B cell (primary cell): ENCODE data around the gene MIDN. TPM values are rescaled to one million over a fixed set of nuclear protein-coding genes. Genes with fewer than 3 reads are reported as not detected.

Source experiments
- ATAC-seq: fragments of 200-7000 bp; cut with Tn5 transposase; one replicate; pipeline ENCODE4 v1.10.0; 2021; ENCODE audit warnings: low read depth, mild to moderate bottlenecking, moderate number of reproducible peaks, moderate library complexity
- CTCF ChIA-PET: fragments of 350-600 bp; sonication (Branson Sonifier 250); formaldehyde crosslinking; loops from one replicate; lab custom pipeline; 2021; ENCODE audit warnings: antibody characterized with exemption, inconsistent platforms; lab: Charles Lee
- POLR2A ChIA-PET: fragments of 350-600 bp; sonication (Branson Sonifier 250); formaldehyde crosslinking; loops from one replicate; lab custom pipeline; 2021; ENCODE audit warnings: antibody characterized with exemption; lab: Charles Lee
- DNase-seq: peaks from one replicate; pipeline ENCODE4 v3.0.0; 2013
- H2AFZ ChIP-seq: 2 replicates; pipeline ENCODE4 v1.6.1; 2012; ENCODE audit warnings: mild to moderate bottlenecking, low read depth, low read length; ENCODE audit not compliant: insufficient read depth, poor library complexity, severe bottlenecking
- H3K27ac ChIP-seq, 2 donors: 1 replicate in 1 of 2; 2 replicates in 1 of 2; pipeline ENCODE4 v1.5.1; 2012 to 2013; ENCODE audit warnings: low read length in 2 of 2, mild to moderate bottlenecking in 2 of 2, moderate library complexity in 1 of 2
- H3K27me3 ChIP-seq, 4 experiments: fragments of 200-600 bp in 1 of 4; sonication (generic) in 1 of 4; replicated peaks in 1 of 4; 1 replicate in 2 of 4; 2 replicates in 2 of 4; pipeline versions ENCODE4 v1.6.1 to v1.7.0; 2013 to 2016; ENCODE audit warnings: low read length in 3 of 4, mild to moderate bottlenecking in 2 of 4, mixed read lengths in 1 of 4, moderate library complexity in 1 of 4; ENCODE audit not compliant: insufficient read depth in 4 of 4, control insufficient read depth in 3 of 4; ENCODE audit errors: control extremely low read depth in 1 of 4
- H3K36me3 ChIP-seq, 2 experiments: replicated peaks in 1 of 2; 1 replicate in 1 of 2; 2 replicates in 1 of 2; pipeline versions ENCODE4 v1.6.1 to v1.7.1; 2013; ENCODE audit warnings: low read length in 1 of 2; ENCODE audit not compliant: insufficient read depth in 2 of 2, control insufficient read depth in 1 of 2; ENCODE audit errors: control extremely low read depth in 1 of 2, extremely low read depth in 1 of 2
- H3K4me1 ChIP-seq, 2 donors: fragments of 200-600 bp in 1 of 2; sonication (generic) in 1 of 2; 1 replicate in 1 of 2; 2 replicates in 1 of 2; pipeline versions ENCODE4 v1.5.1 to v1.6.1; 2013 to 2017; ENCODE audit warnings: low read length in 2 of 2; ENCODE audit not compliant: control insufficient read depth in 2 of 2, insufficient read depth in 2 of 2
- H3K4me2 ChIP-seq: replicated peaks from 2 replicates; pipeline ENCODE3; 2012; ENCODE audit warnings: mild to moderate bottlenecking, low read depth, low read length; ENCODE audit not compliant: poor library complexity, severe bottlenecking
- H3K4me3 ChIP-seq, 5 experiments: fragments of 200-600 bp in 1 of 5; sonication (generic) in 1 of 5; 1 replicate in 3 of 5; 2 replicates in 2 of 5; pipeline versions ENCODE4 v1.5.1 to v1.7.0; 2011 to 2016; ENCODE audit warnings: low read length in 4 of 5, mild to moderate bottlenecking in 4 of 5, low read depth in 2 of 5, control low read depth in 1 of 5, moderate library complexity in 1 of 5; ENCODE audit not compliant: insufficient read depth in 1 of 5; ENCODE audit errors: control extremely low read depth in 1 of 5, extremely low read depth in 1 of 5
- H3K79me2 ChIP-seq: fragments of 200-600 bp; sonication (generic); one replicate; pipeline ENCODE4 v1.6.0; 2016; ENCODE audit warnings: low read length; ENCODE audit not compliant: control insufficient read depth, insufficient read depth
- H3K9ac ChIP-seq: fragments of 200-600 bp; sonication (generic); 2 replicates; pipeline ENCODE4 v1.6.1; 2017; ENCODE audit warnings: mild to moderate bottlenecking, low read length, moderate library complexity
- H3K9me3 ChIP-seq, 3 donors: one replicate each; pipeline versions ENCODE4 v1.6.1 to v1.7.1; 2013; ENCODE audit warnings: low read length in 2 of 3; ENCODE audit not compliant: control insufficient read depth in 2 of 3, insufficient read depth in 1 of 3; ENCODE audit errors: control extremely low read depth in 1 of 3
- H4K20me1 ChIP-seq: 2 replicates; pipeline ENCODE4 v1.6.0; 2012; ENCODE audit warnings: mild to moderate bottlenecking, low read length; ENCODE audit not compliant: insufficient read depth, control insufficient read depth, poor library complexity, severe bottlenecking
- H3K27ac Mint-ChIP-seq: one replicate; pipeline ENCODE4 v1.8.0; 2021; ENCODE audit warnings: mixed read lengths
- H3K27me3 Mint-ChIP-seq: one replicate; pipeline ENCODE4 v1.8.0; 2021; ENCODE audit warnings: mixed read lengths
- H3K4me1 Mint-ChIP-seq: one replicate; pipeline ENCODE4 v1.8.0; 2021; ENCODE audit warnings: mixed read lengths
- H3K4me3 Mint-ChIP-seq: one replicate; pipeline ENCODE4 v1.8.0; 2021; ENCODE audit warnings: mixed read lengths
- H3K9me3 Mint-ChIP-seq: one replicate; pipeline ENCODE4 v1.8.0; 2022; ENCODE audit warnings: mixed read lengths; ENCODE audit not compliant: insufficient read depth
- CTCF ChIP-seq: fragments of 200-600 bp; IDR thresholded peaks from one replicate; pipeline ENCODE4 v1.8.0; 2022; ENCODE audit warnings: antibody characterized with exemption, mild to moderate bottlenecking
- EZH2 ChIP-seq: IDR thresholded peaks from 2 replicates; pipeline ENCODE4 v1.6.1; 2012; ENCODE audit warnings: borderline replicate concordance, low read depth, mild to moderate bottlenecking, moderate library complexity, low read length; ENCODE audit not compliant: insufficient read depth, poor library complexity, severe bottlenecking
- WGBS: methylation state at CpG from one replicate; pipeline ENCODE4 v1.1.5; 2013; ENCODE audit warnings: missing lambda C conversion rate; ENCODE audit not compliant: insufficient coverage; 5-methylcytosine and 5-hydroxymethylcytosine counted together
- intact Hi-C: fragments of 100-400 bp; cut with micrococcal nuclease; formaldehyde crosslinking; loops from one replicate; pipeline ENCODE4 v1.10.0; 2022
- polyA plus RNA-seq: library from polyadenylated mRNA; depleted of rRNA; stranded (reverse); fragments of >200 nt; gene quantifications from 2 replicates; pipeline ENCODE4 v1.2.3, GENCODE V29; 2012
- total RNA-seq, 2 donors: library from RNA; stranded (reverse); fragments of 120-200 nt in 1 of 2; gene quantifications; 1 replicate in 1 of 2; 2 replicates in 1 of 2; pipeline versions ENCODE4 v1.2.3 to v1.2.4, GENCODE V29; 2013 to 2022

Gene MIDN
- total and polyA plus RNA-seq, 2 donors (not counting 1 experiment from before 2014, with no cell fraction given): 98.5 to 156 TPM

- H3K36me3 ChIP-seq: peaks cover 0 to 37% of the 10 kb centered on the region in 2 experiments
- H2AFZ ChIP-seq: no peak overlapping the region
- no peak for TF ChIP-seq EZH2
- TF ChIP-seq CTCF: no peak
- 95% methylated on average over 15 of the region's 16 CpGs for WGBS
- no peaks in the 10 kb centered on the region for H3K27me3 ChIP-seq
- H3K9me3 ChIP-seq: no peaks in the 10 kb centered on the region
- Mint-ChIP-seq H3K27ac (no peak overlapping the region), H3K27me3 (no peaks in the 10 kb centered on the region), H3K9me3 (no peaks in the 10 kb centered on the region), H3K4me3 (no peak overlapping the region), H3K4me1 (peaks cover 2% of the 10 kb centered on the region)
- ChIA-PET CTCF (interaction anchor here (0.6 to 1.9 kb wide), 4 partner anchors 11 to 240 kb away, joined by 3 to 6 read pairs (median 4); partner anchors contain the start of genes ATP5F1D, SBNO2 and WDR18), POLR2A (interaction anchor here (0.5 to 0.6 kb wide), 2 partner anchors 45 to 121 kb away, joined by 3 to 5 read pairs; no protein-coding TSS in a partner anchor)
- ATAC-seq: no peak
- H3K4me3 ChIP-seq: no peak overlapping the region
- peaks cover 18% of the 10 kb centered on the region for H3K79me2 ChIP-seq
- H4K20me1 ChIP-seq: peaks cover 34% of the 10 kb centered on the region
- no peak overlapping the region for H3K9ac ChIP-seq
- no peak overlapping the region for H3K27ac ChIP-seq
- H3K4me2 ChIP-seq: no peak overlapping the region
- DNase-seq: no peak
- H3K4me1 ChIP-seq: no peaks in the 10 kb centered on the region
- intact Hi-C loops: no loop called here
Observed at GRCh38 chr19:1224047-1224825, 24.1 kb upstream of the MIDN start.

DNA sequence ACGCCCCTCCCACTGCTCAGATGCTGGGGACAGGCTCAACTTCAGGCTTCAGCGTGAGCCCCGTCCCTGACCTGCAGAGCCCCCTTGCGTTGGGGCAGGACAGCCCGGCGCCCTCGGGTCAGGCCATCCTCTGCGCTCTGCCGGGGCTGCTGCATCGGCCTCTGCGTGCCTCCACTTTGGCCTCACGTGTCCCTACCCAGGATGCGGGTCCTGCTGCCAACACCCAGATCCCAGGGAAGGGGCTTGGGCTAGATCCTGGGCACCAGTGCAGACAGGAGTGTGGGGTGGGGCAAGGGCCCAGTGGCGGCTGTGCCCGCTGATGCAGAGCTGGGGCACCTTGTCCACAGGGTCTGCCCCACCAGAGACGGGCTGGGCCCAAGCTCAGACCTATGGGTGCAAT lies 23.5 kb upstream of the MIDN start:
- TF ChIP-seq CTCF (no peak), EZH2 (no peak)
- Histone ChIP-seq H3K4me2 (no peak overlapping the region), H3K27ac (no peak overlapping the region), H3K79me2 (peaks cover 18% of the 10 kb centered on the region), H3K4me1 (no peaks in the 10 kb centered on the region), H3K27me3 (no peaks in the 10 kb centered on the region), H3K9ac (no peak overlapping the region), H3K9me3 (no peaks in the 10 kb centered on the region), H3K36me3 (peaks cover 0 to 37% of the 10 kb centered on the region in 2 experiments), H2AFZ (no peak overlapping the region), H3K4me3 (no peak overlapping the region), H4K20me1 (peaks cover 33% of the 10 kb centered on the region)
- no peak overlapping the region for H3K4me3 Mint-ChIP-seq
- 87% methylated on average over 16 of the region's 16 CpGs for WGBS
- DNase-seq: no peak
- ChIA-PET CTCF (interaction anchor here (0.6 to 0.8 kb wide), 2 partner anchors 39 to 51 kb away, joined by 3 read pairs; partner anchors contain the start of gene SBNO2), POLR2A (no interaction called here)
- H3K9me3 Mint-ChIP-seq: no peaks in the 10 kb centered on the region
- no peaks in the 10 kb centered on the region for H3K27me3 Mint-ChIP-seq
- no peak for ATAC-seq
- peaks cover 2% of the 10 kb centered on the region for H3K4me1 Mint-ChIP-seq
- H3K27ac Mint-ChIP-seq: no peak overlapping the region
- intact Hi-C loops: no loop called here
